Left lung (tissue), 10 donors: ENCODE data around the gene CD7. TPM values are rescaled to one million over a fixed set of nuclear protein-coding genes. Genes with fewer than 3 reads are reported as not detected.

Experiments used
- ATAC-seq: fragments of 200-7000 bp; cut with Tn5 transposase; one replicate; pipeline ENCODE4 v1.9.1; 2020; ENCODE audit warnings: moderate library complexity
- DNase-seq, 4 donors: peaks; one replicate each; pipeline ENCODE4 v3.0.0-alpha.2; 2013 to 2020
- H3K27ac ChIP-seq, 2 donors: fragments of 200-600 bp; sonication (generic) in 1 of 2; one replicate each; pipeline versions ENCODE4 v1.5.0 to v1.8.0; 2020 to 2021
- H3K27me3 ChIP-seq, 2 donors: fragments of 200-600 bp; sonication (generic) in 1 of 2; one replicate each; pipeline versions ENCODE4 v1.5.0 to v1.8.0; 2020 to 2021
- H3K36me3 ChIP-seq, 2 donors: fragments of 200-600 bp; sonication (generic) in 1 of 2; one replicate each; pipeline versions ENCODE4 v1.5.0 to v1.8.0; 2020 to 2021
- H3K4me1 ChIP-seq, 2 donors: fragments of 200-600 bp; one replicate each; pipeline ENCODE4 v1.8.0; 2021
- H3K4me3 ChIP-seq, 2 donors: fragments of 200-600 bp; sonication (generic) in 1 of 2; one replicate each; pipeline versions ENCODE4 v1.5.0 to v1.8.0; 2020 to 2021; ENCODE audit warnings: mild to moderate bottlenecking in 1 of 2
- H3K9me3 ChIP-seq, 2 donors: fragments of 200-600 bp; sonication (generic) in 1 of 2; one replicate each; pipeline versions ENCODE4 v1.5.0 to v1.8.0; 2020 to 2021
- intact Hi-C, 2 donors: fragments of 100-400 bp; cut with DNase I; formaldehyde crosslinking; loops; one replicate each; pipeline versions ENCODE4 v1.11.2 to v1.14.2; 2022
- polyA plus RNA-seq, 6 donors: library from polyadenylated mRNA; unstranded; fragments of 120-200 nt; gene quantifications; one replicate each; pipeline ENCODE4 v1.2.1, GENCODE V29; 2013; ENCODE audit not compliant: insufficient read length in 6 of 6
- total RNA-seq, 2 donors: library from RNA; stranded (reverse); fragmentation: NEBNext Ultra II Directional; extraction: Animal tissue kit (Norgen Biotek cat#: 25700); gene quantifications; one replicate each; pipeline ENCODE4 v1.2.1, GENCODE V29; 2021
- TF ChIP-seq, protein P1 (sequence below), 2 donors: fragments of 200-600 bp; sonication (generic) in 1 of 2; IDR thresholded peaks; one replicate each; pipeline versions ENCODE4 v1.5.0 to v1.8.0; 2021; ENCODE audit warnings: antibody characterized with exemption in 2 of 2
- donor health status: DM: no; HTN: yes; CAD: no.
- donor health status: DM: no; HTN: no; CAD: no.

The CD7 gene
- total and polyA plus RNA-seq, 8 donors, result 1.1 to 6.6 (median 1.7) TPM

DNA sequence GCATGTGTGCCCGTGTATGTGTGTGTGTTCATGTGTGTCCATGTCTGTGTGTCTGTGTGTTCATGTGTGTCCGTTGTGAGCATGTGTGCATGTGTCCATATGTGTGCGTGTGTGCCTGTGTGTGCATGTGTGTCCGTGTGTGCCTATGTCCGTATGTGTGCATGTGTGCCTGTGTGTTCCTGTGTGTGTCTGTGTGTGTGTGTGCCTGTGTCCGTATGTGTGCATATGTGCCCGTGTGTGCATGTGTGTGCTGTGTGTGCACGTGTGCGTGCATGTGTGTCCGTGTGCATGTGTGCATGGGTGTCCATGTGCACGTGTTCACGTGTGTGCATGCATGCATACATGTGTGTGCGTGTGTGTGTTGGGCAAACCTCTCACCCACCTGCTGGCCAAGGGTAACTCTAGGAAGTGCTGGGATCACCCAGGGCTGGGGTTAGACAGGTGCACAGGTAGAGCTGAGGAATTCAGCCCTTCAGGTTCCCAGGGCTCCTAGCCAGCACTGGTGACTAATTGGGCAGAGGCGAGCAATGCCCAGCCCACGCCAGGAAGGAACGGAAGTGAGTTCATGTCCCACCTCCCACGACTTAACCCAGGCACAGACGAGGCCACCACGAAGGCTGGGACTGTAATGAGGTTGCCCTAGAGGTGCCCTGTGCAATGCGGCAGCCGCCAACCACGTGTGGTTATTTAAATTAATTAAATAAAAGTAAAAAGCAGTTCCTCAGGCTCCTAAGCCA lies 35.7 kb downstream of the CD7 start:
- no peaks in the 10 kb centered on the region for H3K27me3 ChIP-seq
- peaks cover 0 to 36% of the 10 kb centered on the region in 2 donors for H3K4me1 ChIP-seq
- peak; percentile 92 for ATAC-seq
- no peak overlapping the region for H3K27ac ChIP-seq
- no peaks in the 10 kb centered on the region for H3K36me3 ChIP-seq
- H3K9me3 ChIP-seq, result no peaks in the 10 kb centered on the region
- no peak overlapping the region for H3K4me3 ChIP-seq
- peak in 2 of 4 donors; percentile 69 to 84 for DNase-seq
- intact Hi-C loops, result no loop called here
- TF ChIP-seq, protein P1, sequence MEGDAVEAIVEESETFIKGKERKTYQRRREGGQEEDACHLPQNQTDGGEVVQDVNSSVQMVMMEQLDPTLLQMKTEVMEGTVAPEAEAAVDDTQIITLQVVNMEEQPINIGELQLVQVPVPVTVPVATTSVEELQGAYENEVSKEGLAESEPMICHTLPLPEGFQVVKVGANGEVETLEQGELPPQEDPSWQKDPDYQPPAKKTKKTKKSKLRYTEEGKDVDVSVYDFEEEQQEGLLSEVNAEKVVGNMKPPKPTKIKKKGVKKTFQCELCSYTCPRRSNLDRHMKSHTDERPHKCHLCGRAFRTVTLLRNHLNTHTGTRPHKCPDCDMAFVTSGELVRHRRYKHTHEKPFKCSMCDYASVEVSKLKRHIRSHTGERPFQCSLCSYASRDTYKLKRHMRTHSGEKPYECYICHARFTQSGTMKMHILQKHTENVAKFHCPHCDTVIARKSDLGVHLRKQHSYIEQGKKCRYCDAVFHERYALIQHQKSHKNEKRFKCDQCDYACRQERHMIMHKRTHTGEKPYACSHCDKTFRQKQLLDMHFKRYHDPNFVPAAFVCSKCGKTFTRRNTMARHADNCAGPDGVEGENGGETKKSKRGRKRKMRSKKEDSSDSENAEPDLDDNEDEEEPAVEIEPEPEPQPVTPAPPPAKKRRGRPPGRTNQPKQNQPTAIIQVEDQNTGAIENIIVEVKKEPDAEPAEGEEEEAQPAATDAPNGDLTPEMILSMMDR (IDR thresholded peaks at IDR 0.05), result no peak

DNA sequence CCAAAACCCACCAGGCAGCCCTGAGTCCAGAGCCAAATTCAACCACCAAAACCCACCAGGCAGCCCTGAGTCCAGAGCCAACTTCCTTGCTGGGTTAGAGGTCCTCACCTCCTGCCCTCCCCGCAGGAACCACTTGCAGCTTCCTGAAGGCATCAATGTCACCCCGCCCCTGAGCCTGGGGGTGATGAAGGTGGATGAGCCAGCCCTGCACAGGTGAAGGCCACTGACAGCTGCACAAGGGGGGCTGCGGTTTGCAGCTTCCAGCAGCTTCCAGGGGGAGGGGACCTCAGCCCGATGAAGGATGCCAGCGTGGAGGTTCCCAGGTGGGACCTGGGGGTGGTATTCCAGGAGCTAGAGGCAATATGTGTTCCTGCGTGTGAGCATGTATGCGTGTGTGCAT lies 36.3 kb downstream of the CD7 start:
- Histone ChIP-seq H3K4me3 (no peak overlapping the region), H3K4me1 (peaks cover 0 to 36% of the 10 kb centered on the region in 2 donors), H3K27ac (no peak overlapping the region), H3K27me3 (no peaks in the 10 kb centered on the region), H3K9me3 (no peaks in the 10 kb centered on the region), H3K36me3 (no peaks in the 10 kb centered on the region)
- intact Hi-C loops, result no loop called here
- ATAC-seq (no peak), DNase-seq (no peak)
- TF ChIP-seq, protein P1 (IDR thresholded peaks at IDR 0.05), result no peak

DNA sequence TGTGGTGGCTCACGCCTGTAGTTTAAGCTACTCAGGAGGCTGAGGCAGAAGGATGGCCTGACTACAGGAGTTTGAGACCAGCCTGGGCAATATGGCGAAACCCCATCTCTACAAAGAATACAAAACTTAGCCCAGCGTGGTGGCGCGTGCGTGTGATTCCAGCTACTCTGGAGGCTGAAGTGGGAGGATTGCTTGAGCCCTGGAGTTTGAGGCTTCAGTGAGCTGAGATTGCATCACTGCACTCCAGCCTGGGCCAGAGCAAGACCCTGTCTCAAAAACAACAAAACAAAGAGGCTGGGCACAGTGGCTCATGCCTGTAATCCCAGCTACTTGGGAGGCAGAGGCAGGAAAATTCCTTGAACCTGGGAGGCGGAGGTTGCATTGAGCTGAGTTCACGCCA lies 36.9 kb downstream of the CD7 start:
- Histone ChIP-seq H3K36me3 (no peaks in the 10 kb centered on the region), H3K4me1 (peaks cover 0 to 36% of the 10 kb centered on the region in 2 donors), H3K9me3 (no peaks in the 10 kb centered on the region), H3K27me3 (no peaks in the 10 kb centered on the region), H3K4me3 (no peak overlapping the region), H3K27ac (no peak overlapping the region)
- ATAC-seq (no peak), DNase-seq (no peak)
- TF ChIP-seq, protein P1 (IDR thresholded peaks at IDR 0.05), result no peak
- intact Hi-C loops, result no loop called here

DNA sequence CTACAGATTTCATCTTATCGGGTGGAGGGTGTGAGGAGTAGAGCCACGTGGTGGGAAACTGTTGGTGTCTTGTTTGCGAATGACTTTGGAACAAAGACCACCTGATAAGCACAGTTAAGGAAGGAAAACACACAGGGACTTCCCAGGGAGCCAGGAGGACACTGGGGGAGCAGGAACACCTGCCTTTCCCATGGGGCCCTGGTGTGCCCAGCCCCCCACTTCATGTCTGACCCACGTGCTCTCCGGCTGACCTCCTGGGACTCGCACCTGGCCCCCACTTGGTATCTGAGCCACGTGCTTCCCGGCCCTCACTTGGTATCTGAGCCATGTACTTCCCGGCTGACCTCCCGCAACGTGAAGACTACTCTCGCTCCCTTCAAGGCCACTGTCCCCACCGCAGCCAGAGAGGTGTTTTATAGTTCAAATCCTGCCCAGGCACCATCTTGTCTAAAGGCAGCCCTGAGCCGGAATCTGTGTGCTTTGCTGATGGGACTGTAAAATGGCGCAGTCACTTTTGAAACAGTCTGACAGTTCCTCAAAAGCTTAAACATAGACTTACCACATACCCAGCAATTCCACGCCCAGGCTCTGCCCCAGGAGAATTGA lies 38.5 kb downstream of the CD7 start:
- Histone ChIP-seq H3K36me3 (no peaks in the 10 kb centered on the region), H3K4me3 (no peak overlapping the region), H3K9me3 (no peaks in the 10 kb centered on the region), H3K27ac (peak overlapping the region in 1 of 2 donors; percentile 73), H3K4me1 (peaks cover 5 to 49% of the 10 kb centered on the region in 2 donors), H3K27me3 (no peaks in the 10 kb centered on the region)
- intact Hi-C loops, result no loop called here
- TF ChIP-seq, protein P1 (IDR thresholded peaks at IDR 0.05), result no peak
- DNase-seq (no peak), ATAC-seq (no peak)

DNA sequence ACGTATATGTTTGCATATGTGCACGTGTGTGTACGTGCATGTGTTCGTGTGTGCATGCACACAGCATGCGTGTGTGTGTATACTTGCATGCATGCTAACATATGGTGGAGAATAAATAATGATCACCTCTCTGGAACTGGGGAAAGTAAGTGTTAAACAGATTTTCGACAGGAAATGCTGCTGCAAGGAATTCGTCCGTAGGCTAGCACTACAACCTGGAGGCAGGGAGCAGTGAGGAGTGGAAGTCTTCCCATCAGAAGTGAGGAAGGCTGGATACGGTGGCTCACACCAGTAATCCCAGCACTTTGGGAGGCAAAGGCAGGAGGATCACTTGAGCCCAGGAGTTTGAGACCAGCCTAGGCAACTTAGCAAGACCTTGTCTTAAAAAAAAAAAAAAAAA lies 39.1 kb downstream of the CD7 start:
- no peak for DNase-seq
- peaks cover 7 to 46% of the 10 kb centered on the region in 2 donors for H3K4me1 ChIP-seq
- TF ChIP-seq, protein P1 (IDR thresholded peaks at IDR 0.05), result no peak

More for the DNA sequence above, 39.1 kb downstream of the CD7 start:
- no peaks in the 10 kb centered on the region for H3K36me3 ChIP-seq
- H3K4me3 ChIP-seq, result no peak overlapping the region
- intact Hi-C loops, result no loop called here
- ATAC-seq, result no peak
- H3K9me3 ChIP-seq, result no peaks in the 10 kb centered on the region
- H3K27me3 ChIP-seq, result no peaks in the 10 kb centered on the region
- no peak overlapping the region for H3K27ac ChIP-seq
